Neural cell (in vitro differentiated cells): Measurements from ENCODE around the gene SYNGR1. TPM values are rescaled to one million over a fixed set of nuclear protein-coding genes. Genes with fewer than 3 reads are reported as not detected.

Source experiments
- H2AFZ ChIP-seq: fragments of 200-600, 300-800 bp; sonication (generic), shearing (Covaris generic); 2 replicates; pipeline ENCODE4 v1.6.0; 2014; ENCODE audit warnings: low read depth, mild to moderate bottlenecking, antibody characterized with exemption, low read length, moderate library complexity
- H3F3A ChIP-seq: fragments of 200-600 bp; shearing (Covaris generic); 2 replicates; pipeline ENCODE4 v1.6.1; 2016; ENCODE audit warnings: mild to moderate bottlenecking, moderate library complexity, mixed read lengths, antibody characterized with exemption, low read length; ENCODE audit not compliant: insufficient read depth, poor library complexity, severe bottlenecking
- H3K27ac ChIP-seq: fragments of 200-600, 300-800 bp; sonication (generic), shearing (Covaris generic); 2 replicates; pipeline ENCODE4 v1.5.1; 2014; ENCODE audit warnings: mild to moderate bottlenecking, low read length, moderate library complexity
- H3K27me3 ChIP-seq: fragments of 300-800, 200-600 bp; sonication (generic), shearing (Covaris generic); 2 replicates; pipeline ENCODE4 v1.6.0; 2014; ENCODE audit warnings: mild to moderate bottlenecking, low read depth, low read length, moderate library complexity; ENCODE audit not compliant: insufficient read depth
- H3K36me3 ChIP-seq: fragments of 300-800, 200-600 bp; sonication (generic), shearing (Covaris generic); 2 replicates; pipeline ENCODE4 v1.5.1; 2014; ENCODE audit warnings: mild to moderate bottlenecking, antibody characterized with exemption, low read length, moderate library complexity; ENCODE audit not compliant: insufficient read depth
- H3K4me2 ChIP-seq: fragments of 300-800, 200-600 bp; sonication (generic), shearing (Covaris generic); 2 replicates; pipeline ENCODE4 v1.6.0; 2014; ENCODE audit warnings: mild to moderate bottlenecking, low read length
- H3K4me3 ChIP-seq: fragments of 300-800, 200-600 bp; sonication (generic), shearing (Covaris generic); 2 replicates; pipeline ENCODE4 v1.5.1; 2014; ENCODE audit warnings: mild to moderate bottlenecking, low read length, moderate library complexity
- H3K79me2 ChIP-seq: fragments of 200-600 bp; shearing (Covaris generic); replicated peaks from 2 replicates; pipeline ENCODE4 v1.6.0; 2014; ENCODE audit warnings: mild to moderate bottlenecking, low read length, moderate library complexity; ENCODE audit not compliant: insufficient read depth
- H3K9ac ChIP-seq: fragments of 300-800, 200-600 bp; sonication (generic), shearing (Covaris generic); 2 replicates; pipeline ENCODE4 v1.6.1; 2016; ENCODE audit warnings: mild to moderate bottlenecking, low read length, mixed read lengths
- H3K9me2 ChIP-seq: fragments of 200-600 bp; shearing (Covaris generic); 2 replicates; pipeline ENCODE4 v1.6.1; 2016; ENCODE audit warnings: mild to moderate bottlenecking, low read length, mixed read lengths; ENCODE audit not compliant: insufficient read depth
- H3K9me3 ChIP-seq: fragments of 200-600, 300-800 bp; sonication (generic), shearing (Covaris generic); 2 replicates; pipeline ENCODE4 v1.6.1; 2016; ENCODE audit warnings: mild to moderate bottlenecking, mixed run types, low read length, moderate library complexity, mixed read lengths
- H4K20me1 ChIP-seq: fragments of 200-600 bp; shearing (Covaris generic); 2 replicates; pipeline ENCODE4 v1.6.1; 2016; ENCODE audit warnings: mild to moderate bottlenecking, mixed run types; ENCODE audit not compliant: insufficient read depth
- EP300 ChIP-seq: fragments of 450-650 bp; conservative IDR thresholded peaks from 2 replicates; pipeline ENCODE4 v1.6.1; 2014; ENCODE audit warnings: antibody characterized with exemption, mild to moderate bottlenecking, moderate library complexity; ENCODE audit not compliant: poor library complexity, severe bottlenecking
- EZH2 ChIP-seq: fragments of 200-600, 300-800 bp; shearing (Covaris generic), sonication (generic); IDR thresholded peaks from 2 replicates; pipeline ENCODE4 v1.6.1; 2014; ENCODE audit warnings: antibody characterized with exemption, low read length, borderline replicate concordance, mild to moderate bottlenecking; ENCODE audit not compliant: insufficient read depth, poor library complexity, severe bottlenecking
- MXI1 ChIP-seq: fragments of 450-650 bp; conservative IDR thresholded peaks from 2 replicates; pipeline ENCODE4 v1.6.1; 2014; ENCODE audit warnings: antibody characterized with exemption, mild to moderate bottlenecking; ENCODE audit not compliant: poor library complexity, severe bottlenecking
- POLR2AphosphoS5 ChIP-seq: IDR thresholded peaks from 2 replicates; pipeline ENCODE4 v1.6.1; 2012
- RAD21 ChIP-seq: fragments of 450-650 bp; conservative IDR thresholded peaks from 2 replicates; pipeline ENCODE4 v1.6.1; 2014; ENCODE audit warnings: antibody characterized with exemption, mild to moderate bottlenecking, moderate library complexity
- SMC3 ChIP-seq: fragments of 450-650 bp; conservative IDR thresholded peaks from 2 replicates; pipeline ENCODE4 v1.6.1; 2014; ENCODE audit warnings: antibody characterized with exemption, mild to moderate bottlenecking, moderate library complexity; ENCODE audit not compliant: poor library complexity
- TAF1 ChIP-seq: IDR thresholded peaks from 2 replicates; pipeline ENCODE4 v1.6.1; 2012; ENCODE audit warnings: low read depth
- polyA plus RNA-seq: library from polyadenylated mRNA; depleted of rRNA; stranded (reverse); fragments of >200 nt; gene quantifications from 2 replicates; pipeline ENCODE4 v1.2.3, GENCODE V29; 2014
- TF ChIP-seq, protein P1 (sequence below): fragments of 450-650 bp; IDR thresholded peaks from 2 replicates; pipeline ENCODE4 v1.5.1; 2014; ENCODE audit warnings: antibody characterized with exemption, mild to moderate bottlenecking, moderate library complexity; ENCODE audit not compliant: poor library complexity, severe bottlenecking
- TF ChIP-seq, protein P2 (sequence below): IDR thresholded peaks from 2 replicates; pipeline ENCODE4 v1.6.1; 2012; ENCODE audit warnings: borderline replicate concordance

SYNGR1 gene
- polyA plus RNA-seq, 1 donor from 2014 or later: 68.4 TPM

- no peak for TF ChIP-seq SMC3
- no peak for TF ChIP-seq TAF1
- no peak for TF ChIP-seq RAD21
- no peak for TF ChIP-seq POLR2AphosphoS5
- TF ChIP-seq EP300: no peak
Observed at GRCh38 chr22:39431216-39431801, 81.5 kb downstream of the SYNGR1 start (continued).

DNA sequence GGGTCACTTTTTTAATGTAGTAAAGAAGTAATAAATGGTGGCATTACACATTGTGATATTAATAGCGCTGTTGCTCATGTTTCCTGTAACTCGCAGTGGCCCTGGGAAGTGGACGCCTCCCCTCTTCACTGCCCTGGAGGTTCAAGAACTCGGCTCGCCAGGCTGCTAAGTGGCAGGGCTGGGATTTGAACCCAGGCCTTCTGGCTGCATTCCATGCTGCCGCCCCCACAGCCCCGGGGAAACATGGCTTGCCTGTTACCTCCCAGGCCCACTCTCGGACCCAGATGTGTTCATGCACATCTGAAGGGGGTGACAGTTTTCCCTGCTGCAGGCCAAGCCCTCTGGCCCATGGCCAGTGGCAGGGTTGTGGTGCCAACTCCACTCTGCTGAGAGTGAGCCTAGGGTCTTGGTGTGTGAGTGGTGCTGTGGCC is 82.0 kb downstream of the SYNGR1 start:
- Histone ChIP-seq H3K4me2 (no peak overlapping the region), H3K9ac (no peak overlapping the region)
- TF ChIP-seq TAF1: no peak
- TF ChIP-seq, protein P1, sequence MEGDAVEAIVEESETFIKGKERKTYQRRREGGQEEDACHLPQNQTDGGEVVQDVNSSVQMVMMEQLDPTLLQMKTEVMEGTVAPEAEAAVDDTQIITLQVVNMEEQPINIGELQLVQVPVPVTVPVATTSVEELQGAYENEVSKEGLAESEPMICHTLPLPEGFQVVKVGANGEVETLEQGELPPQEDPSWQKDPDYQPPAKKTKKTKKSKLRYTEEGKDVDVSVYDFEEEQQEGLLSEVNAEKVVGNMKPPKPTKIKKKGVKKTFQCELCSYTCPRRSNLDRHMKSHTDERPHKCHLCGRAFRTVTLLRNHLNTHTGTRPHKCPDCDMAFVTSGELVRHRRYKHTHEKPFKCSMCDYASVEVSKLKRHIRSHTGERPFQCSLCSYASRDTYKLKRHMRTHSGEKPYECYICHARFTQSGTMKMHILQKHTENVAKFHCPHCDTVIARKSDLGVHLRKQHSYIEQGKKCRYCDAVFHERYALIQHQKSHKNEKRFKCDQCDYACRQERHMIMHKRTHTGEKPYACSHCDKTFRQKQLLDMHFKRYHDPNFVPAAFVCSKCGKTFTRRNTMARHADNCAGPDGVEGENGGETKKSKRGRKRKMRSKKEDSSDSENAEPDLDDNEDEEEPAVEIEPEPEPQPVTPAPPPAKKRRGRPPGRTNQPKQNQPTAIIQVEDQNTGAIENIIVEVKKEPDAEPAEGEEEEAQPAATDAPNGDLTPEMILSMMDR: no peak
- TF ChIP-seq RAD21: no peak
- TF ChIP-seq EZH2: no peak
- TF ChIP-seq MXI1: no peak
- no peak for TF ChIP-seq SMC3
- no peak for TF ChIP-seq POLR2AphosphoS5
- TF ChIP-seq EP300: no peak
- TF ChIP-seq, protein P2, sequence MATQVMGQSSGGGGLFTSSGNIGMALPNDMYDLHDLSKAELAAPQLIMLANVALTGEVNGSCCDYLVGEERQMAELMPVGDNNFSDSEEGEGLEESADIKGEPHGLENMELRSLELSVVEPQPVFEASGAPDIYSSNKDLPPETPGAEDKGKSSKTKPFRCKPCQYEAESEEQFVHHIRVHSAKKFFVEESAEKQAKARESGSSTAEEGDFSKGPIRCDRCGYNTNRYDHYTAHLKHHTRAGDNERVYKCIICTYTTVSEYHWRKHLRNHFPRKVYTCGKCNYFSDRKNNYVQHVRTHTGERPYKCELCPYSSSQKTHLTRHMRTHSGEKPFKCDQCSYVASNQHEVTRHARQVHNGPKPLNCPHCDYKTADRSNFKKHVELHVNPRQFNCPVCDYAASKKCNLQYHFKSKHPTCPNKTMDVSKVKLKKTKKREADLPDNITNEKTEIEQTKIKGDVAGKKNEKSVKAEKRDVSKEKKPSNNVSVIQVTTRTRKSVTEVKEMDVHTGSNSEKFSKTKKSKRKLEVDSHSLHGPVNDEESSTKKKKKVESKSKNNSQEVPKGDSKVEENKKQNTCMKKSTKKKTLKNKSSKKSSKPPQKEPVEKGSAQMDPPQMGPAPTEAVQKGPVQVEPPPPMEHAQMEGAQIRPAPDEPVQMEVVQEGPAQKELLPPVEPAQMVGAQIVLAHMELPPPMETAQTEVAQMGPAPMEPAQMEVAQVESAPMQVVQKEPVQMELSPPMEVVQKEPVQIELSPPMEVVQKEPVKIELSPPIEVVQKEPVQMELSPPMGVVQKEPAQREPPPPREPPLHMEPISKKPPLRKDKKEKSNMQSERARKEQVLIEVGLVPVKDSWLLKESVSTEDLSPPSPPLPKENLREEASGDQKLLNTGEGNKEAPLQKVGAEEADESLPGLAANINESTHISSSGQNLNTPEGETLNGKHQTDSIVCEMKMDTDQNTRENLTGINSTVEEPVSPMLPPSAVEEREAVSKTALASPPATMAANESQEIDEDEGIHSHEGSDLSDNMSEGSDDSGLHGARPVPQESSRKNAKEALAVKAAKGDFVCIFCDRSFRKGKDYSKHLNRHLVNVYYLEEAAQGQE: no peak

GRCh38 chr22:39432361-39432811 is 82.6 kb downstream of the SYNGR1 start:
- H2AFZ ChIP-seq: no peak overlapping the region
- H3K9me2 ChIP-seq: no peaks in the 10 kb centered on the region
- H4K20me1 ChIP-seq: no peaks in the 10 kb centered on the region
- peaks cover under 1% of the 10 kb centered on the region for H3K36me3 ChIP-seq
- TF ChIP-seq, protein P2: no peak
- TF ChIP-seq MXI1 (no peak), TAF1 (no peak), RAD21 (no peak), POLR2AphosphoS5 (no peak), SMC3 (no peak), EP300 (no peak), EZH2 (no peak)
- TF ChIP-seq, protein P1: no peak
- H3K27ac ChIP-seq: no peak overlapping the region
- no peaks in the 10 kb centered on the region for H3K79me2 ChIP-seq
- H3F3A ChIP-seq: no peaks in the 10 kb centered on the region
- no peak overlapping the region for H3K9ac ChIP-seq
- H3K9me3 ChIP-seq: no peaks in the 10 kb centered on the region
- H3K27me3 ChIP-seq: no peaks in the 10 kb centered on the region
- H3K4me2 ChIP-seq: no peak overlapping the region
- H3K4me3 ChIP-seq: no peak overlapping the region

More for the DNA sequence above, 82.0 kb downstream of the SYNGR1 start:
- no peaks in the 10 kb centered on the region for H3K9me3 ChIP-seq
- H3K79me2 ChIP-seq: no peaks in the 10 kb centered on the region
- H3F3A ChIP-seq: no peaks in the 10 kb centered on the region
- no peaks in the 10 kb centered on the region for H4K20me1 ChIP-seq
- no peaks in the 10 kb centered on the region for H3K27me3 ChIP-seq
- H3K36me3 ChIP-seq: peaks cover 5% of the 10 kb centered on the region
- H3K27ac ChIP-seq: no peak overlapping the region
- H2AFZ ChIP-seq: no peak overlapping the region
- no peak overlapping the region for H3K4me3 ChIP-seq
- no peaks in the 10 kb centered on the region for H3K9me2 ChIP-seq
